ENCODE data around the gene SH3GLB2.
A peak's percentile ranks its signal among the peaks of the same experiment; 100 is the strongest.
"Not testable (repeated sequence)": the region's sequence is repeated elsewhere in the genome, so short reads cannot be mapped to it uniquely, and the experiment has no call there.

SH3GLB2 gene

GRCh38 chr9:129014608-129015007 is 13.5 kb downstream of the SH3GLB2 start:
- DNase-seq (ENCODE audit: low read depth in 2 of 2): no peak

GRCh38 chr9:129014124-129014523 is 14.0 kb downstream of the SH3GLB2 start:
- DNase-seq (ENCODE audit: low read depth in 2 of 2): no peak

- no peak for DNase-seq (ENCODE audit: low read depth in 2 of 2)
Observed at GRCh38 chr9:129013674-129014073, 14.5 kb downstream of the SH3GLB2 start.

- DNase-seq (ENCODE audit: low read depth in 2 of 2): no peak
Observed at GRCh38 chr9:129012893-129013448, 15.2 kb downstream of the SH3GLB2 start.

- no peak for DNase-seq (ENCODE audit: low read depth in 2 of 2)
Observed at GRCh38 chr9:129012343-129012742, 15.8 kb downstream of the SH3GLB2 start.

- no peak for DNase-seq (ENCODE audit: low read depth in 2 of 2)
Observed at GRCh38 chr9:129011761-129012181, 16.4 kb downstream of the SH3GLB2 start.

- DNase-seq (ENCODE audit: low read depth in 2 of 2): no peak
Observed at GRCh38 chr9:129011170-129011569, 17.0 kb downstream of the SH3GLB2 start.

- no peak for DNase-seq (ENCODE audit: low read depth in 2 of 2)
Observed at GRCh38 chr9:129010267-129010975, 17.7 kb downstream of the SH3GLB2 start.

- DNase-seq (ENCODE audit: low read depth in 2 of 2): no peak
Observed at GRCh38 chr9:129009584-129010141, 18.5 kb downstream of the SH3GLB2 start.

GRCh38 chr9:129008986-129009583 is 19.0 kb downstream of the SH3GLB2 start:
- DNase-seq (ENCODE audit: low read depth in 2 of 2): no peak

- no peak for DNase-seq (ENCODE audit: low read depth in 2 of 2)
Observed at GRCh38 chr9:129008469-129008965, 19.6 kb downstream of the SH3GLB2 start.

GRCh38 chr9:129007766-129008468 is 20.2 kb downstream of the SH3GLB2 start:
- DNase-seq (ENCODE audit: low read depth in 2 of 2): no peak

- no peak for DNase-seq (ENCODE audit: low read depth in 2 of 2)
Observed at GRCh38 chr9:129007035-129007765, 20.9 kb downstream of the SH3GLB2 start.

- peak in 1 of 2 experiments; percentile 35 for DNase-seq (ENCODE audit: low read depth in 2 of 2)
Observed at GRCh38 chr9:129006328-129007034, 21.6 kb downstream of the SH3GLB2 start.

- DNase-seq (ENCODE audit: low read depth in 2 of 2): no peak
Observed at GRCh38 chr9:129005336-129005997, 22.7 kb downstream of the SH3GLB2 start.

GRCh38 chr9:129004173-129004572 is 24.0 kb downstream of the SH3GLB2 start:
- DNase-seq (ENCODE audit: low read depth in 2 of 2): not testable (repeated sequence)

- no peak for DNase-seq (ENCODE audit: low read depth in 2 of 2)
Observed at GRCh38 chr9:129002992-129003391, 25.1 kb downstream of the SH3GLB2 start.

- DNase-seq (ENCODE audit: low read depth in 2 of 2): no peak
Observed at GRCh38 chr9:129001504-129002325, 26.4 kb downstream of the SH3GLB2 start.

GRCh38 chr9:128999581-129000206 is 28.4 kb downstream of the SH3GLB2 start:
- no peak for DNase-seq (ENCODE audit: low read depth in 2 of 2)

Measured in stimulated activated CD4-positive, alpha-beta T cell treated with anti-CD3 and anti-CD28 coated beads, Interleukin-12 subunit alpha, Interleukin-12 subunit beta, amount 100 ng/mL, for 24 hours (primary cell).